C1 segment of cervical spinal cord (tissue), 14 donors: ENCODE data around the gene UBE2K.
"Not testable (repeated sequence)": the region's sequence is repeated elsewhere in the genome, so short reads cannot be mapped to it uniquely, and the experiment has no call there.

Experiments
- DNase-seq, 14 donors: peaks; one replicate each; lab custom pipeline; 2025; lab: John Stamatoyannopoulos, UW

The UBE2K gene, protein sequence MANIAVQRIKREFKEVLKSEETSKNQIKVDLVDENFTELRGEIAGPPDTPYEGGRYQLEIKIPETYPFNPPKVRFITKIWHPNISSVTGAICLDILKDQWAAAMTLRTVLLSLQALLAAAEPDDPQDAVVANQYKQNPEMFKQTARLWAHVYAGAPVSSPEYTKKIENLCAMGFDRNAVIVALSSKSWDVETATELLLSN

DNA sequence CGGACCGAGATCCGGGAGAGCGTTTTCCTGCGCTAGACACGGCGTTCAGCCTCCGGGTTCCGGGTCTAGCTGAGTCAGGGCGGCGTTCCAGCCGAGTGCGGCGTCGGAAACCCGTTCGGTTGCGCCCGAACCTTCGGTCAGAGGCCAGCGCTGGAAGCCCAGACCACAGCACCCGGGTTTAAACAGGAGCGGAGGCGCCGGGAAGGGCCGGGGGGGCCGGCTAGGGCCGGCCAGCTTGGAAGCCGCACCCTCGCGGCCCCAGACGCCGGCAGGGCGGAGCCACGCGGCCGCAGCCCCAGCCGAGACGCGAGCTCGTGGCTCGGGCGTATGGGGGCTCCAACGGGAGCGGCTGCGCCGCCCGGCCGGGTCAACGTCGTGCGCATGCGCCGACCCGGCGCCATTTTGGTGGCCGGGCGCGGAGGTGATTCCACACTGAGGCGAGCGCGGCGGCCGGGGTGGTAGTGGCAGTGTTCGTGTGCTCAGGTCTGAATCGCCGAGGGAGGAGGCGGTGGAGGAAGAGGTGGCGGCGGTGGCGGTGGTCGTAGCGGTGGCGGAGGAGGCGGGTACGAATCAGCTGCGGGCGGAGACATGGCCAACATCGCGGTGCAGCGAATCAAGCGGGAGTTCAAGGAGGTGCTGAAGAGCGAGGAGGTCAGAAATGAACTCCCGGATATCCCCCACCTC is at the start of gene UBE2K:
TSS of gene UBE2K (plus strand) at position 397 of the 684 bp plus-strand sequence. CDS start at position 589, 192 bp downstream.
- DNase-seq = peak; percentile 40 to 91 (median 77)

GRCh38 chr4:39648213-39648612 is 49.7 kb upstream of the UBE2K start:
- no peak for DNase-seq

DNA sequence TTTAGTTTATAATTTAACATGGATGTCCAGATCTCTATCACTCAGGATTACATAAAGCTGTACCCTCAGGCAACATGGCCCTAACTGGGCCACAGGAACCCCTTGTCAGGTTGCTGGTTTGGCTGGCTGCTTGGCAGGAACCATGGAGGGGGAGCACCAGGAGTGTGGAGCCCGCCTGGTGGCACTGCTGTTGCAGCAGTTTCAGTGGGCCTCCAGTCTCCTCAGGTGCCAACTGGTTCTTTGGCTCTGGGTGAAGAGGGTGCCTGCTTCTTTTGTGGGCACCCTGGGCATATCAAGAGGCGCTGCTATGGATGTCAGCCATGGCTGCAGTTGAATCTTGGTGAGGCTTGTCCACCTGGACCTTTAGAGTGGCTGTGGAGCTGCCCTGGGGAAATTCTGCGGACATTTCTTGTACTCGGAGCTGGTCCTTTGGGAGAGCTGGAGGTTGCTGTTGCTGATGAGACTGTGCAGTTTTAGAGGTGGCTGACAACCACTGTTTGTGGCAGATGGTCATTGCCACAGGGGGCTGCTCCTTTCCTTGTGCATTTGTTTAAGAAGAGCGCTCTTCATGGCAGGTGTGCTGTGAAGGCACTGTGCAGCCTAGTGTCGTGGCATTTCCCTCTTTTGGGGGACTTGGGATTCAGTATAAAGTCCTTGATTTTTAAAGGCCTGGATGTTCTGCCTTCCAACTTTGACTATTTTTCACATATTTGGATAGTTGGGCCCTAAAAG is 48.9 kb upstream of the UBE2K start:
- DNase-seq = peak in 1 of 14 donors; percentile 46

DNA sequence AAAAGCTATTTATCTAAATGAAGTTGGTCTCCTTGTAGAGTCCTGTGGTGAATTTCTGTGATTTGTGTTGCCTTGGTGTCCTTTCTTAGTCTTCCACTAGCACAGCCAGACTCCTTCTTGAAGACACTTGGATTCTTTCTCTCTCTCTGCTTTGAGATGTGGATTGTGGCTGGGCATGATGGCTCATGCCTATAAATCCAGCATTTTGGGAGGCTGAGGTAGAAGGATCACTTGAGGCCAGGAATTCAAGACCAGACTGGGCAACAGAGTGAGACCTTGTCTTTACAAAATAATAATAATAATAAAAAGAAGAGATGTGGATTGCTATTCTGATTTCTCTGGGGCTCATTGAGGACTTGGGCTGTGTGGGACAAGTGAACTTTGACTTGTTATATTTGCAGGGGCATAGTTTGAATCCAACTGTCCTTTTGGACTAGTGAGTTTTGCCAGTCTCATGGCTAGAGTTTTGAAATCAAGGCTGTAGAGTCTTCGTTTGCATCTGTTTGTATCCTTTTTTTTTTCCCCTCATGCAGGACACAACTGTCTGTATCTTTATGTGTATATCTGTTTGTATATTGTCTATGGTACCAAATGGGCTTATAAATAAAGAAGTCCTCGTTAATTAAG is 48.2 kb upstream of the UBE2K start:
- no peak for DNase-seq

- DNase-seq = not testable (repeated sequence)
These were observed 46.4 kb upstream of the UBE2K start for GRCh38 chr4:39651586-39651985.

DNA sequence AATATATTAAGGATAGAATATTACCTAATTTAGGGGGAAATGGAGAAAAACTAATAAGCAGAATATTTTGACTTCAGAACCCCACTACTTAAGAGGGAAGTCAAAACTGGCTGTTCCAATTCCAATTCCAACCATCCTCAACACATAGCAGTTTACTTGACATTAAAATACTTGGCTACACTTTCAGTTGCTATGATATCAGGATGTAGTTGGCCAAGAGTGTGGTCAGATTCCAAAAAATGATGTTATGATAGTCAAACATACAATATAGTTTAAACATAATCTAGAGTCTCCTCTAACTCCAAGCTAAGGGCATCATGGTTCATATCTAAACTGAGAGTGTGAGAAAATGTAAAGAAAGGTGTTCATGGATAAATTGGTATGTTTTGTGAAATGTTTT is 42.7 kb upstream of the UBE2K start:
- no peak for DNase-seq

DNA sequence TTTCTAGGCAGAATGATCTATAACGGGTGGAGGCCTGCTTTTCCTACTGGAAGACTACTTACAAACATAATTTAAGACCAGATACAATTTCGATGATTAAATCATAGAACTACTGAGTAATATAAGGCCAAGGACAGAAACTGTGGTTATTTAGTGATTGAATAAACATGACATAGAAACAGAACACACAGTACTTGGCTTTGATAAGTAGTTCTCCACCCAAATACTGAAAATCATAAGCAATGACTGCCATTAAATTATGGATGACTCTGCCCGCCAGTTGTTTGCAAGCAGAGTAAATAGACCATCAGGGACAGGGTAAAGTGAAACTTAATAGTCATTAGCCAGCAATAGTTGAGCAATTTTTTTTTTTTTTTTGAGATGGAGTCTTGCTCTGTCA is 42.1 kb upstream of the UBE2K start:
- no peak for DNase-seq

GRCh38 chr4:39656638-39657037 is 41.3 kb upstream of the UBE2K start:
- not testable (repeated sequence) for DNase-seq

GRCh38 chr4:39657465-39657864 is 40.5 kb upstream of the UBE2K start:
- no peak for DNase-seq

DNA sequence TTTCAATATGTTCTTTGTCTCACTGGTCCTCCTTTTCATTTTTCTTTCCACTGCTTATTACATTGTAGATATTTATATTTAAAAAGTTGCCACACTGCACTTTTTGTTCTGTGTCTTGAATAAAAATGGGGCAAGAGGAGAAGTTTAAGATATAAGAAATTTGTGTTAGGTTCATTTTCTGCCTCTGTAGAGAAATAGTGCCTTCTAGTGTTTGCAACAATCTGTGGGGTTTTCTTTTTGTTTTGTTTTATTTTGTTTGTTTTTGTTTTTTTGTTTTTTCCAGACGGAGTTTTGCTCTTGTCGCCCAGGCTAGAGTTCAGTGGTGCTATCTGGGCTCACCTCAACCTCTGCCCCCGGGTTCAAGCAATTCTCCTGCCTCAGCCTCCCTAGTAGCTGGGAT is 39.2 kb upstream of the UBE2K start:
- no peak for DNase-seq

GRCh38 chr4:39660045-39660444 is 37.9 kb upstream of the UBE2K start:
- DNase-seq = no peak

GRCh38 chr4:39660757-39661156 is 37.2 kb upstream of the UBE2K start:
- no peak for DNase-seq

GRCh38 chr4:39662683-39663082 is 35.3 kb upstream of the UBE2K start:
- no peak for DNase-seq

DNA sequence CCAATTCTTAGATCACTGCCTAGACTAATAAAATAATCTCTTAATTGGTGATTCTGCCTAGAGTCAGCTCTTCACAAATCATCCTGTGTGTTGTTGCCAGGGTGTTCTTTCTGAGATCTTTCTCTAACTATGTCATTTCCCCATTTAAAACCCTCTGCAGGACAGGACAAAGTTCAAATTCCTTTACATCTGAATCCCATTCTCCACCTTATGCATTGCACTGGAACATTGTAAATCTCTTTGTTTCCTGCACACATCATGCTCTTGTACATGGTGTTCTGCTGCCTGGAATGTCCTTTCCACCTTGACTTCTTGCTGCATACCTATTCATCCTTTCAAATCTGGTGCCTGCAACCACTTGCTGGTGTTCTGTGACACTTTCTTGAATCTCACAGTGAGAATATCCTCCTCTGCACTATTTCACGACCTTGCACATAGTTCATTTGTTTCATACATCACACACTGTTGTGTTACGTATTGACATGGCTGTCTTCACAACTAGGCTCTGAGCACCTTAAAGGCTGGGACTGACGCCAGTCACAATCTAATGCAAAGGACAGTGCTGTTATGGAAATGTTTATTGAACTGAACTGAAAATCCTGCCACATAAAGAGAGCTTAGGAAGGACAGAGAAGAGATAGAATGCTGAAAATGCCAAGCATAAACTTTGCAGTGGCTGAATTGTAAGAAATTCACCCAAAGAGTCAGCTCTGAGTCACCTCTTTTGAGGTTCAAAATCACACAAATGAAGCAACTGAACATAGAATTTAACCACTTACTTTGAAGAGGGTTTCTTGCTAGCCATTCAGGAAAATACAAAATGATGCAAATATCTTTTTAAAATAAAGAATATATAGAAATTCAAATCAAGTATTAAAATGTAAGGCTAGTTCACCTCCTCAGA is 32.9 kb upstream of the UBE2K start:
- DNase-seq = no peak

- DNase-seq = no peak
These were observed 30.2 kb upstream of the UBE2K start for GRCh38 chr4:39667706-39668105.

DNA sequence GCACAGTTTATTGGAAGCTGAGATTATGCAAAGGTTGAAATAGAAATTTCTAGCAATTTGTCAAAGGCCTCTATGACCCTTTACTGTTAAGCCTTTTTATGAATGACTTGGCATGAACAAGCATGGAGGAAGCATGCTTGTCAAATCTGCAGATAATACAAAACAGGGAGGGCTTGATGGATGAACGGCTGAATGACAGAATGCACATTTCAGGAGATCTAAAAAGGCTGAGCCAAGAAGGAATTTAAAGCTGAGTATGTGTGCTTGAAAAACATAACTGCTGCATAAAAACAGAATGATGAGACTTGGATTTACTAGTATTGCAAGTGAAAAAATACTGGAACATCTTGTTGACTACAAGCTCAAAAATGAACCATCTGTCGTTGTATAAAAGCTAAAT is 29.0 kb upstream of the UBE2K start:
- no peak for DNase-seq

GRCh38 chr4:39670296-39670695 is 27.6 kb upstream of the UBE2K start:
- not testable (repeated sequence) for DNase-seq

DNA sequence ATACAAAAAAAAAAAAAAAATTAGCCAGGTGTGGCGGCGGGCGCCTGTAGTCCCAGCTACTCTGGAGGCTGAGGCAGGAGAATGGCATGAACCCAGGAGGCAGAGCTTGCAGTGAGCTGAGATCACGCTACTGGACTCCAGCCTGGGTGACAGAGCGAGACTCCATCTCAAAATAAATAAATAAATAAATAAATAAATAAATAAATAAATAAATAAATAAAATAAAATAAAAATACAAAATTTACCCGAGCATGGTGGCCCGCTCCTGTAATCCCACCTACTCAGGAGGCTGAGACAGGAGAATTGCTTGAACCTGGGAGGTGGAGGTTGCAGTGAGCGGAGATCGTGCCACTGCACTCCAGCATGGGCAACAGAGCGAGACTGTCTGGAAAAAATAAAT is 22.3 kb upstream of the UBE2K start:
- DNase-seq = not testable (repeated sequence)

DNA sequence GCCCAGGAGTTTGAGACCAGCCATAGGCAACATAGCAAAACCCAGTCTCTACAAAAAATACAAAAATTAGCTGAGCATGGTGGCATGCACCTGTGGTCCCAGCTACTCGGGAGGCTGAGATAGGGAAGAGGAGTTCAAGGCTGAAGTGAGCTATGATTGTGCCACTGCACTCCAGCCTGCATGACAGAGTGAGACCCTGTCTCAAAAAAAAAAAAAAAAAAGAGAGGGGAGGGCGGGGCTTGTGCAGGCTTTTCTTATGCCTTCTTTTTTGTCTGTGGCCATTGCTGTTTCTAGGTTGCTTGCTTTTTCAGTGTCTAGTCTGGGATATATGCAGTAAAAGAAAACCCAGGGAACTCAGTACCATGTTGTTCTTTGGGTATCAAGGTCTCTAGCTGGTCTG is 16.9 kb upstream of the UBE2K start:
- DNase-seq = not testable (repeated sequence)

DNA sequence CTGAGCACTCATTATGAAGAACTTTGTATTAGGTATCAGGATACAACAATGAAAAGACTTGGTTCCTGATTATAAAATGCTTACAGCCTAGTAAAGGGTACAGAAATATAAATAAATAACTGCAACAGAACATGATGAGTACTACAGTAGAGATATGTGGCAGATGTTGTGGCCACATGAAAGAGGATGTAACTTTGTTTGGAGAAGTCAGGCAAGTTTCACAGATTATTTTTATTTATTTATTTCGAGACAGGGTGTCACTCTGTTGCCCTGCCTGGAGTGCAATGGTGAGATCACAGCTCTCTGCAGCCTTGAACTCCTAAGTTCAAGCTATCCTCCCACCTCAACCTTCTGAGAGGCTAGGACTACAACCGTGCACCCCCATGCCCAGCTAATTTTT is 15.8 kb upstream of the UBE2K start:
- DNase-seq = no peak

DNA sequence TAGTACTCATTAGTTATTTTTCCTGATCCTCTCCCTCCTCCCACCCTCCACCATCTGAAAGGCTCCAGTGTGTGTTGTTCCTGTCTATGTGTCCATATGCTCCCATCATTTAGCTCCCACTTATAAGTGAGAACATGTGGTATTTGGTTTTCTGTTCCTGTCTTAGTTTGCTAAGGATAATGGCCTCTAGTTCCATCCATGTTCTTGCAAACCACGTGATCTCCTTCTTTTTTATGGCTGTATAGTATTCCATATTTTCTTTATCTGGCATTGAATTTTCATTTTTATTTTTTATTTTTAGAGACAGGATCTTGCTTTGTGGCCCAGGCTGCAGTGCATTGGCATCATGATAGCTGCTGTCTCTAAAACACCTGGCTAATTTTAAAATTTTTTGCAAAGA is 11.9 kb upstream of the UBE2K start:
- DNase-seq = no peak
